ENCODE results near the gene PSTK.

Gene PSTK

GRCh38 chr10:122980209-122981065, at the start of gene PSTK:
Gene PSTK (plus strand): TSS chr10:122980401. CDS start chr10:122980480, 79 bp downstream.
- peak; percentile 72 for DNase-seq (ENCODE audit: low read depth in 2 of 2, low spot score in 1 of 2)

GRCh38 chr10:122931088-122931906, 48.9 kb upstream of the PSTK start:
- no peak for DNase-seq (ENCODE audit: low read depth in 2 of 2, low spot score in 1 of 2)

- no peak for DNase-seq (ENCODE audit: low read depth in 2 of 2, low spot score in 1 of 2)
These were observed 40.9 kb upstream of the PSTK start for GRCh38 chr10:122939133-122939855.

GRCh38 chr10:122939856-122940543, 40.2 kb upstream of the PSTK start:
- no peak for DNase-seq (ENCODE audit: low read depth in 2 of 2, low spot score in 1 of 2)

GRCh38 chr10:122949296-122949695, 30.9 kb upstream of the PSTK start:
- no peak for DNase-seq (ENCODE audit: low read depth in 2 of 2, low spot score in 1 of 2)

GRCh38 chr10:122953902-122954730, 26.1 kb upstream of the PSTK start, which contains the start of gene C10orf88:
Gene C10orf88 (minus strand): TSS chr10:122954227. CDS start chr10:122954178, 49 bp downstream.
- DNase-seq (ENCODE audit: low read depth in 2 of 2, low spot score in 1 of 2) = peak; percentile 84 to 95

- no peak for DNase-seq (ENCODE audit: low read depth in 2 of 2, low spot score in 1 of 2)
These were observed 25.5 kb upstream of the PSTK start for GRCh38 chr10:122954731-122955050.

GRCh38 chr10:122955892-122956291, 24.3 kb upstream of the PSTK start:
- no peak for DNase-seq (ENCODE audit: low read depth in 2 of 2, low spot score in 1 of 2)

GRCh38 chr10:122957474-122957873, 22.7 kb upstream of the PSTK start:
- no peak for DNase-seq (ENCODE audit: low read depth in 2 of 2, low spot score in 1 of 2)

GRCh38 chr10:122962405-122962804, 17.8 kb upstream of the PSTK start:
- DNase-seq (ENCODE audit: low read depth in 2 of 2, low spot score in 1 of 2) = no peak

GRCh38 chr10:122966879-122967278, 13.3 kb upstream of the PSTK start:
- DNase-seq (ENCODE audit: low read depth in 2 of 2, low spot score in 1 of 2) = no peak

GRCh38 chr10:122968698-122969097, 11.5 kb upstream of the PSTK start:
- DNase-seq (ENCODE audit: low read depth in 2 of 2, low spot score in 1 of 2) = no peak

GRCh38 chr10:122974023-122974422, 6.2 kb upstream of the PSTK start:
- no peak for DNase-seq (ENCODE audit: low read depth in 2 of 2, low spot score in 1 of 2)

- DNase-seq (ENCODE audit: low read depth in 2 of 2, low spot score in 1 of 2) = no peak
These were observed 5.6 kb upstream of the PSTK start for GRCh38 chr10:122974543-122975064.

GRCh38 chr10:122981066-122981464, 864 bp downstream of the PSTK start:
- no peak for DNase-seq (ENCODE audit: low read depth in 2 of 2, low spot score in 1 of 2)

- DNase-seq (ENCODE audit: low read depth in 2 of 2, low spot score in 1 of 2) = no peak
These were observed 3.7 kb downstream of the PSTK start for GRCh38 chr10:122983898-122984297.

GRCh38 chr10:122984708-122985107, 4.5 kb downstream of the PSTK start:
- no peak for DNase-seq (ENCODE audit: low read depth in 2 of 2, low spot score in 1 of 2)

- no peak for DNase-seq (ENCODE audit: low read depth in 2 of 2, low spot score in 1 of 2)
These were observed 6.1 kb downstream of the PSTK start for GRCh38 chr10:122986335-122986734.

- DNase-seq (ENCODE audit: low read depth in 2 of 2, low spot score in 1 of 2) = no peak
These were observed 8.3 kb downstream of the PSTK start for GRCh38 chr10:122988501-122988900.

GRCh38 chr10:122990278-122990677, 10.1 kb downstream of the PSTK start:
- DNase-seq (ENCODE audit: low read depth in 2 of 2, low spot score in 1 of 2) = no peak

All from stimulated activated CD8-positive, alpha-beta memory T cell treated with anti-CD3 and anti-CD28 coated beads, Interleukin-4, amount 100 ng/mL, for 1 hour (primary cell).